ENCODE measurements around the gene MSH3. TPM values are rescaled to one million over a fixed set of nuclear protein-coding genes. Genes with fewer than 3 reads are reported as not detected.

MSH3 gene
- polyA plus RNA-seq, 1 of the 3 experiments (the other 2 are of a cell fraction): 3.5 TPM

- CTCF ChIA-PET: no interaction called here
- no peaks in the 10 kb centered on the region for H3K9me2 ChIP-seq
- POLR2A ChIA-PET: no interaction called here
These were observed 263.2 kb downstream of the MSH3 start for GRCh38 chr5:80917631-80918030.

GRCh38 chr5:80919678-80920196, 265.3 kb downstream of the MSH3 start:
- Histone ChIP-seq H3K27ac (ENCODE audit: low read depth in 2 of 2, low read length in 1 of 2) (no peak overlapping the region), H3K9me3 (no peaks in the 10 kb centered on the region), H3K4me1 (ENCODE audit: control insufficient read depth in 1 of 2, insufficient read depth in 2 of 2, low read depth in 1 of 2, low read length in 1 of 2) (peaks cover 0 to 3% of the 10 kb centered on the region in 2 experiments; a peak in 1 of 4 replicates), H4K20me1 (ENCODE audit: insufficient read depth) (no peaks in the 10 kb centered on the region), H3F3A (replicated peaks; ENCODE audit: insufficient read depth) (no peaks in the 10 kb centered on the region), H3K79me2 (ENCODE audit: insufficient read depth) (no peaks in the 10 kb centered on the region), H3K27me3 (ENCODE audit: insufficient read depth) (no peaks in the 10 kb centered on the region), H3K9ac (no peak overlapping the region), H3K9me2 (no peaks in the 10 kb centered on the region), H3K36me3 (replicated peaks in 1 of 2; ENCODE audit: control insufficient read depth in 1 of 2, insufficient read depth in 2 of 2, low read length in 1 of 2) (no peaks in the 10 kb centered on the region), H2AFZ (ENCODE audit: low read depth) (no peak overlapping the region), H3K4me2 (no peak overlapping the region), H3K4me3 (ENCODE audit: low read depth in 2 of 2, low read length in 1 of 2) (no peak overlapping the region)
- DNase-seq: no peak
- 66% methylated on average over 6 of the region's 6 CpGs for WGBS (ENCODE audit: low lambda C conversion rate)
- CTCF ChIA-PET: interaction anchor here (1.1 kb wide), 1 partner anchor 9 kb away, joined by 5 read pairs; no protein-coding TSS in a partner anchor
- POLR2A ChIA-PET: no interaction called here
- TF ChIP-seq GATA2 (CRISPR knock-in tag; IDR thresholded peaks at IDR 0.05): no peak
- no peak for TF ChIP-seq RFX5 (IDR thresholded peaks at IDR 0.05; ENCODE audit: low read length)
- no peak for TF ChIP-seq FOXJ3 (CRISPR knock-in tag; IDR thresholded peaks at IDR 0.05)
- no peak for TF ChIP-seq GABPA (IDR thresholded peaks at IDR 0.05; ENCODE audit: low read depth)
- no peak for TF ChIP-seq PBX3 (IDR thresholded peaks at IDR 0.05)
- TF ChIP-seq YY1 (IDR thresholded peaks at IDR 0.05; ENCODE audit: low read depth): no peak
- TF ChIP-seq TCF12 (IDR thresholded peaks at IDR 0.05): no peak
- no peak for TF ChIP-seq MXI1 (IDR thresholded peaks at IDR 0.05; ENCODE audit: low read depth, low read length)
- TF ChIP-seq NRF1 (IDR thresholded peaks at IDR 0.05; ENCODE audit: low read depth, low read length): no peak
- TF ChIP-seq RCOR1 (IDR thresholded peaks at IDR 0.05; ENCODE audit: low read length): no peak
- no peak for TF ChIP-seq TEAD4 (IDR thresholded peaks at IDR 0.05; ENCODE audit: borderline replicate concordance, insufficient read depth)
- TF ChIP-seq CHD2 (IDR thresholded peaks at IDR 0.05; ENCODE audit: low read length, partially characterized antibody): no peak
- no peak for TF ChIP-seq RXRA (IDR thresholded peaks at IDR 0.05; ENCODE audit: borderline replicate concordance, low read depth)
- TF ChIP-seq ZBTB33 (IDR thresholded peaks at IDR 0.05; ENCODE audit: borderline replicate concordance, low read depth): no peak
- no peak for TF ChIP-seq USF2 (IDR thresholded peaks at IDR 0.05; ENCODE audit: borderline replicate concordance, low read depth, low read length)
- no peak for TF ChIP-seq ELF1 (IDR thresholded peaks at IDR 0.05)

More at GRCh38 chr5:80917631-80918030, 263.2 kb downstream of the MSH3 start:
- Histone ChIP-seq H3K27ac (ENCODE audit: low read depth in 2 of 2, low read length in 1 of 2) (no peak overlapping the region), H3K79me2 (ENCODE audit: insufficient read depth) (no peaks in the 10 kb centered on the region), H3K27me3 (ENCODE audit: insufficient read depth) (no peaks in the 10 kb centered on the region), H3K4me3 (ENCODE audit: low read depth in 2 of 2, low read length in 1 of 2) (no peak overlapping the region), H3K9me3 (no peaks in the 10 kb centered on the region), H2AFZ (ENCODE audit: low read depth) (no peak overlapping the region), H3K36me3 (replicated peaks in 1 of 2; ENCODE audit: control insufficient read depth in 1 of 2, insufficient read depth in 2 of 2, low read length in 1 of 2) (no peaks in the 10 kb centered on the region), H3K9ac (no peak overlapping the region), H4K20me1 (ENCODE audit: insufficient read depth) (no peaks in the 10 kb centered on the region), H3F3A (replicated peaks; ENCODE audit: insufficient read depth) (no peaks in the 10 kb centered on the region), H3K4me1 (ENCODE audit: control insufficient read depth in 1 of 2, insufficient read depth in 2 of 2, low read depth in 1 of 2, low read length in 1 of 2) (peaks cover 0 to 3% of the 10 kb centered on the region in 2 experiments; a peak in 1 of 4 replicates), H3K4me2 (no peak overlapping the region)
- 67% methylated on average over 3 of the region's 3 CpGs for WGBS (ENCODE audit: low lambda C conversion rate)
- TF ChIP-seq RCOR1 (IDR thresholded peaks at IDR 0.05; ENCODE audit: low read length) (no peak), EZH2phosphoT487 (IDR thresholded peaks at IDR 0.05; ENCODE audit: borderline replicate concordance, low read depth) (no peak), RFX5 (IDR thresholded peaks at IDR 0.05; ENCODE audit: low read length) (no peak), NRF1 (IDR thresholded peaks at IDR 0.05; ENCODE audit: low read depth, low read length) (no peak), NFIC (IDR thresholded peaks at IDR 0.05; ENCODE audit: borderline replicate concordance) (no peak), PBX3 (IDR thresholded peaks at IDR 0.05) (no peak), SMC3 (IDR thresholded peaks at IDR 0.05; ENCODE audit: low read depth, low read length) (no peak), YY1 (IDR thresholded peaks at IDR 0.05; ENCODE audit: low read depth) (no peak), JUND (IDR thresholded peaks at IDR 0.05) (no peak), USF1 (IDR thresholded peaks at IDR 0.05; ENCODE audit: borderline replicate concordance, low read depth) (no peak), FOXM1 (IDR thresholded peaks at IDR 0.05; ENCODE audit: low read depth) (no peak)
- DNase-seq: no peak
